IPS-18a (cell line): Measurements from ENCODE around the gene TOMM40L.

Source experiments
- H3K27ac ChIP-seq: one replicate; pipeline ENCODE4 v1.5.1; 2013; ENCODE audit warnings: low read length
- H3K27me3 ChIP-seq: one replicate; pipeline ENCODE4 v1.6.1; 2013; ENCODE audit warnings: mild to moderate bottlenecking, low read length; ENCODE audit not compliant: control insufficient read depth, insufficient read depth
- H3K36me3 ChIP-seq: one replicate; pipeline ENCODE4 v1.6.1; 2013; ENCODE audit warnings: low read depth, low read length; ENCODE audit not compliant: control insufficient read depth
- H3K4me1 ChIP-seq: one replicate; pipeline ENCODE4 v1.6.1; 2013; ENCODE audit warnings: low read depth, low read length; ENCODE audit not compliant: control insufficient read depth
- H3K4me3 ChIP-seq: one replicate; pipeline ENCODE4 v1.5.1; 2013; ENCODE audit warnings: low read length
- H3K9ac ChIP-seq: one replicate; pipeline ENCODE4 v1.6.1; 2013; ENCODE audit warnings: mild to moderate bottlenecking, low read length, moderate library complexity
- H3K9me3 ChIP-seq: one replicate; pipeline ENCODE4 v1.6.1; 2013; ENCODE audit warnings: low read depth, low read length; ENCODE audit not compliant: control insufficient read depth

The TOMM40L gene

DNA sequence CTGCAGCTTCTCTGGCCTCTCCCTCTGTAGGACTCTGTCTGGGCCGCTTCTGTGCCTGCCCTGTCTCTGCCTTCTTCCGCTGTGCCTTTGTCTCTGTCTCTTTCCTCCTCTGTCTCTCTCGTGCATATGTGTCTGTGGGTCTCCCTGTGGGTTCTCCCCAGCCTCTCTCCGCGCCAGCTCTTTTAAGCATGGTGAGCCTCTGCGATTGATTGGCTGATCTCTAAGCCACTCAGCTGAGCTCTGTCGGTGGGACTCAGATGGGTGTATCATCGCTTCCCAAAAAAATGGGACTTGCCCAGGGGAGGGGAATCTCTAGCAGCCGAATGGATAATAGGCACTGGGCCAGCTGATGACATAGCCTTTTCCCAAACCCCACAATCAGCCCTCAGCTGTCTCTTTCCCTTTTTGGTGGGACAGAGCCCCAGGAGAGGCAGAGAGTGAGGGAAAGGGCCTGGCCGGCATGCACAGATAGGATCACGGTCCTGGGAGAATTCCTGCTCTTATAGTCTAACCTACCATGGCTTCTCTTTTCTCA is 26.9 kb upstream of the TOMM40L start, which contains the start of gene ADAMTS4:
Gene ADAMTS4, minus strand, starts transcription at position 158 of the 535 bp plus-strand sequence. CDS start 427 bp downstream, outside the sequence.
- Histone ChIP-seq H3K27ac (no peak within 1 kb of the TSS), H3K4me3 (peak within 1 kb of the TSS; percentile 31), H3K4me1 (peaks cover 50% of the 10 kb centered on the region)

DNA sequence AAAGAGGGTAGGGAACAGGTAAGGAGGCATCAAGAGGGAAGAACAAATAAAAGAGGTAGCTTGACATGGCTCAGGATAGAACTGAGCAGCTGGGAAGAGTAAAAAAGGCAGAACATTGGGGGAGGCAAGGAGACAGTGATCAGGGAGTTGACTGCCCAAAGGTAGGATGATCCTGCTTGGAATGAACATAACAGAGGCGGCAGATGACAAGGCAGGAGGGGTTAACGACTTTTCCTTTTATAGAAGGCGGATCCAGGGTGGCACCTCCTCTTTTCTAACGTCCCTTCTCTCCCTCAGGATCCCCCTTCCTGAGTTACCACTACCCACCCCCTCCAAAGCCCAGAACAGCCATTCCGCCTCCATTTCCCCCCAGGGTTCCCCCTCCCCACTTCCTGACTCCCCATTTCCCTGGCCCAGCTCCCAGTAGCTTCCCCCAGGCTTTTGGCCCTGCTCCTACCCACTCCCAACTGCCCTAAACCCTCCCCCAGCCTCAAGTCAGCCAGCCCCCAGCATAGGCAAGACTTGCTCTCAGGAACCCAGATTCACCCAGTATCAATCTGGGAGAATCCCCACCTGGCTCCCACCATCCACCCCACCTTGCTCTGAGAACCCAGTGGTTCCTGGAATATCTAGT is 26.2 kb upstream of the TOMM40L start:
- Histone ChIP-seq H3K4me1 (peaks cover 50% of the 10 kb centered on the region), H3K9ac (peak overlapping the region; percentile 19), H3K27ac (no peak overlapping the region), H3K9me3 (no peaks in the 10 kb centered on the region), H3K27me3 (no peaks in the 10 kb centered on the region), H3K4me3 (no peak overlapping the region), H3K36me3 (peaks cover 12% of the 10 kb centered on the region)

More for the DNA sequence above, 26.9 kb upstream of the TOMM40L start, which contains the start of gene ADAMTS4:
- Histone ChIP-seq H3K36me3 (peaks cover 6% of the 10 kb centered on the region), H3K9me3 (no peaks in the 10 kb centered on the region), H3K9ac (peak within 1 kb of the TSS; percentile 19), H3K27me3 (no peaks in the 10 kb centered on the region)

DNA sequence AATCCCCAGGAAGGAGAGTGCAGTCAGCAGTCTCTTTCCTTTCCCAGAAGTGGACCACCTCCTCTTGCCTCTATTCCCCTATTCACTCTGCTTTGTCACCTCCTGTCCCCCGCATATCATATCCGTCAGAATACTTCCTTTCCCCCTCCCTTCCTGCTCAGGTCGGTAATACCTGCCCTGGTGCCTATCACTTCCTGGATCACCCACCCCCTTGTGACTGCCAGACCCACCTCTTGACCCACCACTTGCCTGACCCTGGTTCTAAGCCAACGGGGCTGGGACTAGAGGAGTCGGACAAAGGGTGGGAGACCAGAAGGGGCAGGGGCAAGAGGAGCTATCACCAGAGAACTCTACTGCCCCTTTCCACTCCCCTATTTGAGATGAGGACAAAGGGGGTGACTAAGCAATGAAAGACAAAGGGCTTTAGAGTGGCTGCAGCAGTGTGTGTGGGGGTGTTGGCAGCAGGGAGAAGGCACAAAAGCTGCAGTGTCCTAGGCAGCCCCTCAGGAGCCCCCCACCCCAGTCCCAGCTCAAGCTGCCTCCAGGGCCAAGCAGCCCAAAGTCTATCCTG is 25.4 kb upstream of the TOMM40L start:
- Histone ChIP-seq H3K9me3 (no peaks in the 10 kb centered on the region), H3K27ac (peak overlapping the region; percentile 45), H3K4me3 (no peak overlapping the region), H3K27me3 (no peaks in the 10 kb centered on the region), H3K9ac (peak overlapping the region; percentile 92), H3K36me3 (peaks cover 8% of the 10 kb centered on the region), H3K4me1 (peaks cover 50% of the 10 kb centered on the region)

DNA sequence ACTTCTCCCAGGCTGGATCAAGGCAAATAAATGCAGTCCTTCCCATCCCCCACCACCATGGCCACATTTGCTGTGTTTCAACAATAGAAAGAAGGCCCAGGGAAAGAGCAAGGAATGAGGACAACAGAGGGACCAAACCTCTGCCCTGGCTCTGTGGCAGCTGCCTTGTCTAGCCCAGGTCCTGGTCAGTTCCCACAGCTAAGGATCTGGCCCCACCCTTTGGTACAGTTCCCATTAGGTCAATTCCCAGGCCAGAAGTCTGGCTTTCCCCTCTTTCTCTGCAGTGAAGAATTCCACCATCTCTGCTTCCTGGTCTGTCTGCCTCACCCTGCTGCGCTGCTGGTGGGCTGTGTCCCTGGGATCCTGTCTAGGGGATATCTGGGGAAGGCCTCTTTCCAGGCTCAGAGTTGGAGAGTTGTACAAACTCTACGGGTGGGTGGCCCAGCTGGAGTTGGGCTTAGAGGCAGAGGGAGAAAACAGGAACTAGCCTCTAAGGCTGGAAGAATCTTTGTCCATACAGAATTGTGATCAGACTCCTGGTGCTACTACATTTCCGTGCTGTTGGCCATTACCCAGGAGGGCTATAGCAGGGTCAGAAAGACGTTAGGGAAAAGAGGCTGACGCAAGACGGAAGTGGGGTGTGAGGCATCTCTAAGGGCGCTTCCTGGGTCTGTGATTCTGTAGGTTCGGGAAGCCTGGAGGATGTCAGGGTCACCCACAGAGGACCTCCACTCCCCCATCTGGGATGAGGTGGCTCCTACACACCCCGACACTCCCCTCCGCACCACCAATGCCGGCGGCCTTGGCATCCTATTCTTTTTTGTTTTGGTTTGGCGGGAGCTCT is 24.6 kb upstream of the TOMM40L start:
- peak overlapping the region; percentile 92 for H3K9ac ChIP-seq
- peaks cover 9% of the 10 kb centered on the region for H3K36me3 ChIP-seq
- no peaks in the 10 kb centered on the region for H3K27me3 ChIP-seq
- H3K4me1 ChIP-seq = peaks cover 50% of the 10 kb centered on the region
- peak overlapping the region; percentile 97 for H3K4me3 ChIP-seq
- peak overlapping the region; percentile 45 for H3K27ac ChIP-seq
- no peaks in the 10 kb centered on the region for H3K9me3 ChIP-seq

DNA sequence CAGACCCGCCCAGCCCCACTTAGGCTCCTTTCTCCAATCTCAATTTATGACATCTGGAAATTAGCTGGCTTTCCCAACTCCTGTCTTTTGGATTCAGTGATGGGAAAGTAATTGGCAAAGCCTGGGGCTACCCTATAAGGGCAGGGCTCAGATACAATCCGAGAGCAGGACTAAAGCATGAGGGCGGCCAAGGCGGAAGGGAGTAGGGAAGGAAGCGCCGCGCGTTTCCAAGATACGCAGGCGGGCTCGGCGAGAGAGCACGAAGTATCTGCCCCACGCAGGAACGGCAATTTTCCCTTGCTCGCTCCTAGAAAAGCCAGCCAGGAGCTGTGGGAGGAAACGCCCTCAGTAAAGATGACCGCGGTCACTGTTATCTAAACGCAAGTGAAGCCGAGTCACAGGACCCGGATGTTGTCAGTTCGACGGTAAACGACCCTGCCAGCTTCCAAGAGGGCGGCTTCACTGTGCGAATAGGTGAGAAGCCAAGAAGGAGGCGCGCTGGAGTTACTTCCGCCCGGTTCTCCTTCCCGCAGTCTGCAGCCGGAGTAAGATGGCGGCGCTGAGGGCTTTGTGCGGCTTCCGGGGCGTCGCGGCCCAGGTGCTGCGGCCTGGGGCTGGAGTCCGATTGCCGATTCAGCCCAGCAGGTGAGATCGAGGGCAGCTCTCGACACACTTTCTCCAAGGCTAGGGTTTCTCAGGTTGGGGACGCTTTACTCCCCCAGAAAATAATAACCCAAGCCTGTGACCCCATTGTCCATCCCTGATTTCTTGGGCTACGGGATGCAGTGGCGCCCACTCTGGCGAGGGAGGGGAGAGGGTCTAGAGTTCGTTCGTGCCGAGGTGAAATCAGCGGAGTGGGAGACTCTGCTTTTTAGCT is 23.8 kb upstream of the TOMM40L start, which contains the start of gene NDUFS2:
Gene NDUFS2, plus strand, starts transcription at position 532 of the 877 bp plus-strand sequence. Its CDS starts 19 bp downstream, at position 551.
- H3K4me1 ChIP-seq = peaks cover 44% of the 10 kb centered on the region
- H3K36me3 ChIP-seq = peaks cover 18% of the 10 kb centered on the region
- peak within 1 kb of the TSS; percentile 97 for H3K4me3 ChIP-seq
- H3K27ac ChIP-seq = peak within 1 kb of the TSS; percentile 77
- H3K9ac ChIP-seq = peak within 1 kb of the TSS; percentile 92
- no peaks in the 10 kb centered on the region for H3K27me3 ChIP-seq
- H3K9me3 ChIP-seq = no peaks in the 10 kb centered on the region

DNA sequence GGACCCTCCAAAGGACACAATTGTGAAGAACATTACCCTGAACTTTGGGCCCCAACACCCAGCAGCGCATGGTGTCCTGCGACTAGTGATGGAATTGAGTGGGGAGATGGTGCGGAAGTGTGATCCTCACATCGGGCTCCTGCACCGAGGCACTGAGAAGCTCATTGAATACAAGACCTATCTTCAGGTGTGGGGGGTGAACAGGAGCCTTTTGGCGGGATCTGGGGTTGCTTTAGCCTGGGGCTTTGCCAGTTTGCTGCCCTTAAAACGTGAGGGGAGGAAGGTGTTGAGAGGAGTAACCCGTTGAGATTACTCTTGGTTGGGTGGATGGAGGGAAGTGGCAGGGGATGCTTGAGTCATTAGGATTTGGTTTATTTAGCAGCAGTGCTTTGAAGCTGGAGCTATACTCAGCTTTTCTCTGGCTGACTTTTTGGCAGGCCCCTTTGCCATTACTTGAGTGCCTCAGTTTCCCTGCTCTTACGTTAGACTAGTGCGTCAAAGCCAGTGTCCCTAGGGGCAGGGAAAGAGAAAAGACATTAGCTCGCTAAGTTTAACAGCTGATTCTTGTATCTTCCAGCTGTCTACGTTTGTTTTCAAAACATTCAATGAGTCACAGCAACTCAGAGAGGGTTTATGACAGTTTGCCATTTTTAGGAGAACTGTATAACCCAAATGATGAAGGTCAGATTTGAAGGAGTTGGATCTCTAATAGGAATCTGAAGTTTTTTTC is 19.3 kb upstream of the TOMM40L start:
- H3K36me3 ChIP-seq = peaks cover 48% of the 10 kb centered on the region
- no peak overlapping the region for H3K9ac ChIP-seq
- no peak overlapping the region for H3K27ac ChIP-seq

DNA sequence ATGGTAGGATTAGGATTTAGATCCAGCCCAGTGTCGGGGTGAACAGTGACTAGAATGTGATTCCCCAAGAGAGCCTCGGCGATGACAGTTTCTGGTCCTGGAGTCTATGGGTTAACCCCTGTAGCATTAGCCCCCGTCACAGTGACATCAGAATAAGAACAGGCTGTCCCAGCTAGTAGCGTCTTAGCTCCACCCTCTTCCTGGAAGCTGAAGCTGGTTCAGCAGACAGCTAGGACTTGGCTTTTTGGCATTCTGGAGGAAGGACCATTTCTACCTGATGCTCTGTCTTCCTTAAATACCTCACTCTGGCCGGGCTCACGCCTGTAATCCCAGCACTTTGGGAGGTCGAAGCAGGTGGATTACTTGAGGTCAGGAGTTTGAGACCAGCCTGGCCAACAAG is 18.7 kb upstream of the TOMM40L start:
- Histone ChIP-seq H3K9ac (no peak overlapping the region), H3K36me3 (peaks cover 54% of the 10 kb centered on the region), H3K4me3 (no peak overlapping the region), H3K9me3 (no peaks in the 10 kb centered on the region), H3K4me1 (peaks cover 3% of the 10 kb centered on the region), H3K27me3 (no peaks in the 10 kb centered on the region), H3K27ac (no peak overlapping the region)

More for the DNA sequence above, 19.3 kb upstream of the TOMM40L start:
- H3K27me3 ChIP-seq = no peaks in the 10 kb centered on the region
- no peak overlapping the region for H3K4me3 ChIP-seq
- H3K9me3 ChIP-seq = no peaks in the 10 kb centered on the region
- H3K4me1 ChIP-seq = peaks cover 6% of the 10 kb centered on the region

DNA sequence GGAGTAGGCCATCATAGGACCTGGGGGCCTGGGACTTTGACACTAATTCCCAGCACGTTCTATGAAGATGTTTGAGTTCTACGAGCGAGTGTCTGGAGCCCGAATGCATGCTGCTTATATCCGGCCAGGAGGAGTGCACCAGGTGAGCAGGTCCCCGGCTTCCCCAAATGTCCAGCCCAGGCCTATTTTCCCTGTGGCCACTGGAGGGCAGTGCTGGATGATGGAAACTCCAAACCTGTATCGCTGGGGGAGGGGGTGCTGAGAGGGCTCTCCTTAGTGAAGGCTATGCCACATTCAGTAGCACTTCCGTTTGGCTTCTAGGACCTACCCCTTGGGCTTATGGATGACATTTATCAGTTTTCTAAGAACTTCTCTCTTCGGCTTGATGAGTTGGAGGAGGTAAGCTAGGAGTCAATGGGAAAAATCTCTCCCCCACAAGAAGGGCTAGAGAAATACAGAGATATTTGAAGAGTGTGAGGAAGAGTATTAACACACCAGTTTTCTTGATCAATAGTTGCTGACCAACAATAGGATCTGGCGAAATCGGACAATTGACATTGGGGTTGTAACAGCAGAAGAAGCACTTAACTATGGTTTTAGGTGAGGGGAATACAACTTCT is 16.0 kb upstream of the TOMM40L start:
- H3K4me1 ChIP-seq = peaks cover 3% of the 10 kb centered on the region
- H3K4me3 ChIP-seq = no peak overlapping the region
- peaks cover 71% of the 10 kb centered on the region for H3K36me3 ChIP-seq
- H3K27me3 ChIP-seq = no peaks in the 10 kb centered on the region
- H3K9me3 ChIP-seq = no peaks in the 10 kb centered on the region
- no peak overlapping the region for H3K9ac ChIP-seq
- no peak overlapping the region for H3K27ac ChIP-seq

DNA sequence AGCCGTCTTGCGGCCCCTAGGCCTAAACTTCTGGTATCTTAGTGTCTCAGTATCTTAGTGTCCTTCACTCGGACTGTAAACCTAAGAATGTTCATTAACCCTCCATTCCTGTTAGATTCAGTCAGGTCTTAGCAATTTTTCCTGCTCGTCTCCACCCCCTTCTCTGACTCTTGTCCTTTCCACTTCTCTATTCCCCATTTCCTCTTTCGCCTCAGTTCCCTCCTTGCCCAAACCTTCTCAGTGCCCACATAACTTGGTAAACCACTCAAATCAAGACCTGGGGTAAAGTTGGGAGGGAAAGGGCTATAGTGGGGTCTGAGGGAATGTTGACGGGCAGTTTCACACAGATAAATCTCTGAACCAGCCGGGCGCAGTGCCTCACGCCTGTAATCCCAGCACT is 11.5 kb upstream of the TOMM40L start:
- Histone ChIP-seq H3K27ac (no peak overlapping the region), H3K27me3 (no peaks in the 10 kb centered on the region), H3K4me3 (no peak overlapping the region), H3K4me1 (peaks cover 16% of the 10 kb centered on the region), H3K9ac (no peak overlapping the region), H3K9me3 (no peaks in the 10 kb centered on the region), H3K36me3 (peaks cover 53% of the 10 kb centered on the region)

DNA sequence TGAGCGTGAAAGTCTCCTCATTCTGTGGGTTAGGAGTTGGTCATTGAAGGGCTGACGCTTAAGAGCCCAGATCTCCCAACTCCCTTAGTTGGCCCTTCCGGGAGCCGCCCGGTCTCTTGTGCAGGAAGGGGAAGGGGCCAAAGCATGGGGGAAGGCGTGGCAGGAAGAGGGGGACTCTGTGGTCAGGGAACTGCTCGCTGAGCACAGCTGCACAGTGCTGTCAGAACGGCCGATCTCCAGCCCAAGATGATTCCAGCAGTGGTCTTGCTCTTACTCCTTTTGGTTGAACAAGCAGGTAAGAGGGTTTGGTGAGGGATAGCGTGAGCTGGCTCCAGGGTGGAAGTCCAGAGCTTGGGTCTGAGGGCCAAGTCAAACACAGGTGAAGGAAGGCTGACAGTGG is 10.8 kb upstream of the TOMM40L start, which contains the start of gene FCER1G:
Gene FCER1G, plus strand, starts transcription at position 220 of the 400 bp plus-strand sequence. Its CDS starts 27 bp downstream, at position 247.
- Histone ChIP-seq H3K9ac (no peak within 1 kb of the TSS), H3K9me3 (no peaks in the 10 kb centered on the region), H3K27me3 (no peaks in the 10 kb centered on the region), H3K4me1 (peaks cover 14% of the 10 kb centered on the region), H3K36me3 (peaks cover 47% of the 10 kb centered on the region), H3K4me3 (no peak within 1 kb of the TSS), H3K27ac (no peak within 1 kb of the TSS)
